NCI-H345 treated with DMSO at 0.1 percent for 48 hours (cell line): ENCODE data around the gene ARMC8.

Experiments used
- DNase-seq: peaks from one replicate; lab custom pipeline; 2025; ENCODE audit not compliant: unreplicated experiment; lab: John Stamatoyannopoulos, UW

Gene ARMC8

DNA sequence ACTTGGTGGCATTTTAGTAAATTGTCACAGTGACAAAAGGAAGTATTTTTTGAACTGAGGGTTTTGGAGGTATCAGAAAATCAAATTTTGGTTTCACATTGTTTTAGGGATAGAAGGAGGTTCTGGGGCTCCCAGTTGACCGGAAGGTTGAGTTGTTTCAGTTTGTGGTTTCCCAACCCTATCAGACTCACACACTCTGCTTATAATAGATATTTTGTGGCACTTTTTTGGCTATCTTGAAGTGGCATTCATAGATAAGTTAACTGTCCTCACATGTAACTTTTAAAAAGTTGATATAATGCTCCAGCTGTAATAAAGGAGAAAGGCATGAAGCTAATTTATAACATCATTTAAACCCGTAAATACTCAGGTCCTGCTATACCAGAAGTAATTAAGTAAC lies 12.8 kb downstream of the ARMC8 start:
- no peak for DNase-seq

DNA sequence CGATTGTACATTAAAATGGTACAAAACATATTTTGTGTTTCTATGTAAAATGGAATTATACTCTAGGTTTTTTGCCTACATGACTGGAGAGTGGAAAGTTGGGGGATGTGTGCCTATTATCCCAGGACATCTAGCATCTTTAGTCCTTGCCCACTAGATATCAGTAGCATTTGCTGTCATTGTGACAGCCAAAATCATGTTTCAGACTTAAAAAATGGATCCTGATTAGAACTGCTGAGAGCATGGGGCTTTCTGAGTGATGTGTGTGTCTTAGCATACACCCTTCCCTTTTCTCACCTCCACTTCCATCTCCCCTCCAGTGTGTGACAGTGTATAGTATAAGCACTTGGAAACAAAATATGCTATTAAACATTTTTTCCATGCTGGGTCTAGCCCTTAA lies 13.3 kb downstream of the ARMC8 start:
- no peak for DNase-seq

DNA sequence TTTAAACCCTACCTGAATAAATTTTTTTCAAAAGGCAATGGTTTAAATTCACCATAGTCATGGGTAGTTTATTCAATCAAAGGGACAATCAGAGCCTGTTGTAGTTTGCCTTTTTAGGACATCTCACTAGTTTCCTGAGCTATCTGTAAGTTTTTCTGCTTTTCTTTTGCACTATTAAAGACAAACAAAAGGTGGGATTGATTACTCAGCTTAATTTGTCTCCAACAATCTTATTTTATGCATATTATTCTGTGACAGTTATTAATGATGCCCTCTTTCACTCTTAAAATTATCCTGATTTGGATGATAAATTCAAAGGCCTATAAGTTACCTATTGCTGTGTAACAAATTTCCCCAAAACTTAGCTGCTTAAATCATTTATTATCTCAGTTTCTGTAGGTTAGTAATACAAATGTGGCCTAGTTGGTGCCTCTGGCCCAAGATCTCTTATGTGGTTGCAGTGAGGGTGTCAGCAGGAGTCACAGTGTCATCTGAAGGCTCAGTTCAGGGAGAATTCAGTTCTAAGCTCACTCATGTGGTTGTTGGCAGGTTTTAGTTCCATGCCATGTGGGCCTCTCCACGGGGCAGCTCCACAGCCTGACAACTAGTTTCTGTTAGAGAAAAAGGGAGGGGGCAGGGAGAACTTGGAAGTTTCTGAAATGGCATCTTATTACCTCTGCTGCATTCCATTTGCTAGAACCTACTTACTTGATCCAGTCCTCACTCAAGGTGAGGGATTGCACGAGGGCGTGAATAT lies 16.0 kb downstream of the ARMC8 start:
- no peak for DNase-seq

DNA sequence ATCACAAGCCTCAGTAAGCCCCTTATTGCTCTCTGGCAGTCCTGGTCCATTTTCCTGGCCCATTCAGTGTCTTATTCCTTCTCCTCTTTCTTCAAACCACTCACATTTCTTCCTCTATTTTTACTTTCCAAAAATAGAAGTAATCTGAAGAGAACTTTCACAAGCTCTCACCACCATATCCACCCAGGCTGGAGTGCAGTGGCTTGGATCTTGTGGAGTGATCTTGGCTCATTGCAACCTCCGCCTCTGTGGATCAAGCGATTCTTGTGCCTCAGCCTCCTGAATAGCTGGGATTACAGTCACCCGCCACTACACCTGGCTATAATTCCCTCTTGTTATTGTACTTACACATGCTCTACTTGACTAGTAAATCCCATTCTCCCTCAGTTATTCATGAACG lies 16.8 kb downstream of the ARMC8 start:
- no peak for DNase-seq

DNA sequence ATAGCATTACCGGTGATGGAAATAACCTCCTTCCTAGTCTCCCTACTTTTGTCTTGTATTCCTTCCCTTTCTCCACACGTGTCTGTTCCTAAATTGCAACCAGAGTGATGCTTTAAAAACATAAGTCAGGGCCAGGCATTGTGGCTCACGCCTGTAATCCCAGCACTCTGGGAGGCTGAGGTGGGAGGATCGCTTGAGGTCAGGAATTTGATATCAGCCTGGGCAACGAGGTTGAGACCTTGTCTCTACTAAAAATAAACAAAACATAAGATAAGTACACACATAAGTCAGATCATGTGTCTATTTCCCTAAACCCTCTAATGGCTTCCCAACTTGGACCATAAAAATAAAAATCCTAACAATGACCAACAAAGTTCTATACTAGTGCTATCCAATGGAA lies 18.4 kb downstream of the ARMC8 start:
- no peak for DNase-seq

DNA sequence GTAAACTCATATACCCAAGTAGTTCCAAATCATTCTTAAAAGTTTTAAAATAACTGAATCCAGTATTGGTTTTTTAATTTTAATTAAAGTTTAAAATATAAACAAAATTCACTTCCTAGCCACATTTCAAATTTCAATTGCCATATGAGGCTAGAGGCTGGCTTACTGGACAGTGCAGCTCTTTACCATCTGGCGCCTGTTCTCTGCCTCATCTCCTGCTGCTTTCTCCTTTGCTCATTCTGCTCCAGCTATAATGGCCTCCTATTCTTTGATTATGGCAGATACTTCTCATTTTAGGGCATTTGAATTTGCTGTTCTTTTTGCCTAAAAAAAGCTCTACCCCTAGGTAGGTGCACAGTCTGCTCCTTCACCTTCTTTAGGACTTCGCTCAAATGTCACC lies 19.1 kb downstream of the ARMC8 start:
- DNase-seq, result no peak

DNA sequence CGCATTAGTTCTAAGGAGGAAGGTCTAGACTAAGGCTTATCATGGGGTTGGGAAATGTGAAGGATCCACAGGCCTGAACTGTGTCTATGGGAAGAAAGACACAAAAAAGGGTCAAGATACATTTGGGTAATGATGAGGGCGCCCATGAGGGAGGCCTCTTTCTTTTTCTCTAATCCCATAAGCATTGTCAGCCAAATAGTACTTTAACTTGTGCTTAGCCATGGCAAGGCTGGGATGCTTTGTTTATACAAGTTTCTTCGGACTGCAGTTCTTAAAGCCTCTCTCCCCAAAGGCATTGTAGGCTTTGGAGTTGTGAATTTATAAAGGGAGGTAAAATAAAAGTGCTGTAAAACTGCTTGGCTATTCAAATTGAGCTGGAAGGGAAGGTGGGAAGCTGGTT lies 23.4 kb downstream of the ARMC8 start:
- no peak for DNase-seq

DNA sequence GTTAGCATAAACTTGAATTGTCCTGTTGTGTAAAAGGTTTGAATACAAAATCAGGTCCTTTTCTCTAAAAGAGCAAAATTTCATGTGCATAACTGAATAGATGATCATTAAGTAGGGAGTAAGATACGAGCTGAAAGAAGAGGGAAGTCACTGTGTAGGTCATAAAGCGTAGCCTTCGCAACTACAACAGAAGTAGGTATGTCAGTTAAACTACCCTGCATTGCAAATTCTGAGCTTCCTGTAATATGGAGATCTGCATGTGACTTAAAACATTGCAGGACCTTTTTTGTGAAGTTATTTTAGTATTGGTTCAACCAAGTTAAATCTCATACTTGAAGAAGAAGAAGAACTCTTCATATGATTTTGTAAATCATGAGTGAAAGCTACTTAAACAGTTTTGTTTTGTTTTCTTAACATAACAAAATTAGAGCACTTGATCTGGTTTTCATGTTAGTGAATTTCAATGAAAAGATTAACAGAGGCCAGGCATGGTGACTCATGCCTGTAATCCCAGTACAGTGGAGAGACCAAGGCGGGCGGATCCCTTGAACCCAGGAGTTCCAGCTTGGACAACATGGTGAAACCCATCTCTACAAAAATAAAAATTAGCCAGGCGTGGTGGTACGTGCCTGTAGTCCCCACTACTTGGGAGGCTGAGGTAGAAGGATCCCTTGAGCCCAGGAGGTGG lies 26.4 kb downstream of the ARMC8 start:
- DNase-seq, result no peak

DNA sequence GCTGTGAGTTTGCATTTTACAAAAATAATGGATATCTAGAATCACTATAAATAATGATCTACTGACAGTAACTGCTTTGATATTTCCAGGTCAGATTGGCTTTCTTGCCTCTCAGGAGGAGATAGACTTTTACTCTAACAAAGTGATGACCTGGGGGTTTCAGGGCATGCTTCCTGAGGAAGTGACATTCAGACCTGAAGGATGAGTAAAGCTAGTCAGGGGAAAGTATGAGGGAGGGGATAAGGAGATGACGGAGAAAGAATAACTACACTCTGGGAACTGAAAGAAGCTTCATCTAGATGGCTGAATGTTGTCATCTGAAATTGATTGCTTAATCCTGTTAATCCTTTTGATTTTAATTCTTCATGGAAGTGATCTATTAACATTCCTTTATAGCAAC lies 32.2 kb downstream of the ARMC8 start:
- DNase-seq, result no peak

DNA sequence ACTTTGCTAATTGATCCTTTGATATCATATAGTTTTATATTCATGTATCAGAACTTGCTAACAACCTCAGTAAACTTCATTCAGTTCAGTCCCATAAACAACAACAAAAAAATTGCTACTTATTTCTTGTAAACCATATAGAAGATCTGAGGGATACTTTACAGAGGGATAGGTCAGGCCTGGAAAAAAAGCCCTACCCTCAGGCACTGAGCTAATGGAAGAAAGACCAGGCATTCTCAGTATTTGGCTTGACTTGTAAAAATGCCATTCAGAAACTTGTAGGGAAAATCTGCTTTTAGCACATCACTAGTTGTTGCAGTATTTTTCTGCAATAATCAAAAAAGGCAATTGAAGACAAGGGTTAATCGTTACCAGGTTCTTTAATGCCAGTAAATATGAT lies 33.1 kb downstream of the ARMC8 start:
- no peak for DNase-seq

DNA sequence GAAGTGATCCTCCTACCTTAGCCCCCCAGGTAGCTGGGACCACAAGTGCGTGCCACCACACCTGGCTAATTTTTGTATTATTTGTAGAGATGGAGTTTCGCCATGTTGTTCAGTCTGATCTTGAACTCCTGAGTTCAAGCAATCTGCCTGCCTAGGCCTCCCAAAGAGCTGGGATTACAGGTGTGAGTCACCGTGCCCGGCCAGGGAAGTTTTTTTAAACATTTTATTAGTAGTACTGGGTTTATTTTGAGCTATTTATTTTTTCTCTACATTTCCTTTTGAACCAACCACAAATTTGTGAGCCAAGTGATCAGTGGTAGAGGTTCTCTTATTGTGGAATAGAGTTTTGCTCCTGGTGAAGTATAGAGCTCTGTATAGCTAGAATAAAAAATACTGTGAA lies 33.7 kb downstream of the ARMC8 start:
- DNase-seq, result no peak

DNA sequence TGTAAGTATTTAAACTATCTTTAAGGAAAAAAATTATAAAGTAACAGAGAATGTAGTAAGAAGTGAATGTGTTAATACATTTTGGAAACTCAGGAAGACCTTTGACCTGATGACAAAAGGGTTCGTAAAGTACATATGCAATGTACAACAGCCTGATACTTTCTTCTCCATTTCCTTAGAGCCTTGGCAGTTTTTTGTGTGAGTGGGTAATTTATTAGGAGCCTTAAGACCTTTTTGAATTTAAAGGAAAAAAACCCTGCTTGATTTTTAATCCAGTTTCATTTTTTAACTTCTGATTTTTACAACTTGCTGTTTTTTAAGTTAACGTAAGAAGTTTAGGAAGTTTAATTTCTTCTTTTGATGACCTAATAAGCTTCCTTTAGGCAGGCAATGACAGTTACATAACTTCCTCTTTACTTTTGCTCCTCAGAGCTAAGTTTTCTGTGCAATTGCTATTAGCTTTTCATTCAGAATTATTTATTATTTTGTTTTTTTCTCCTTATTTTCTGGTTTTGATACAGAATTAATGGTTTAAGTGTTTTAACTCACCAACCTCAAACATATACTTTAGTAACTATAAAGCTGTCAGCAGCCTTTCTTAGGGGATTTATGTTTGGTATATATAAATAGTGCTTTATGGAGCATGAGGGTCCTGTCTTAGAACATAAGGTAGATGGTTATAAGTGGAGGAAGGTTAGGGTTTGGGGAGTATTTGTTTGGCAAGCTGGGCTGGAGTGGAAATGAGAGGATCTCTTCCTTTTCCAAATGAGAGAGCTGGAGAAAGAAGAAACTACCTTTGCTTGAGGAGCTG lies 35.2 kb downstream of the ARMC8 start:
- no peak for DNase-seq

DNA sequence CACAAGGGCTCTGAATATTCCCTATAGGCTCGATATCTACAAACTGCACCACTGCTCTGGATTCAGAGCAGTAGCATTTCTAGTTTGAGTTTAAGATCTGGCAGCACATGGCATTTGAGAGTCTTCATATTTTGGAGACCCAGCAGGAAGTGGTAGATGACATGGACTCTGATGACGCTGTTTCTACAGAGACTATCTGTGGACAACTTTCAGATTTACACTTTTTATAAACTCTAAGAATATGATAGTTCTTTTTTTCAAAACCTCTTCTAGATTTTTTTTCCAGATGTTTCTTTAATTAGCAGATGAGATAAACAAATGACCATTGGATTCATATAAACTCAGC lies 35.8 kb downstream of the ARMC8 start:
- no peak for DNase-seq

DNA sequence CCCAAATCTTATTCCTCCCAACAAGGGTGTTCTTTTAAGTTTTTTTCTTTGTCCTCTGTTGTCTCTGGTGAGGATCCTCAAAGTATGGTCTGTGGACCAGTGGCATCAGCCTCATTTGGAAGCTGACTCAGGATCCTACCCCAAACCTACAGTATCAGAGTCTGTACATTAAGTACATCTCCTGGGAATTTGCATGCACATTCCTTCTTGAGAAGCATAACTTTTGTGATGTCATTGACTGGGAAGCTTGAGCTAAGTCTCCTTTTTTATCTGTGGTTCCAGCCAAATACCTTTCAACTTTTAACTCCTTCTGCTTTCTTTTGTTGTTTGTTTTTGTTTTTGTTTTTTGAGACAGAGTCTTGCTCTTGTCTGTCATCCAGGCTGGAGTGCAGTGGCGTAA lies 40.5 kb downstream of the ARMC8 start:
- no peak for DNase-seq

DNA sequence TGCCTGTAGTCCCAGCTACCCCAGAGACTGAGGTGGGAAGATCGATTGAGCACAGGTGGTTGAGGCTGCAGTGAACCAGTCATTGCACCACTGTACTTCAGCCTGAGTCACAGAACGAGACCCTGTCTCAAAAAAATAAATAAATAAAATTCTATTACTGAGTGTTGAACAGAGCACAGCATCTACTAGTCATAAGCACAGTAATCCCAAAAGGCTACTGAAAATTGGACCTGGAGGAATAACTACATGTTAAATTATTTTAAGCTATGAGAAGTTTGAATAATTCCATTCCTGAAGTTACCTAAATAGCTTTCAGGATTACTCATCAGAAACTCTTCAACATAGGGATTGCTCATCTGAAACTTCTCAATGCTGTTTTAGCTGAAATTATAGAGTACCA lies 43.4 kb downstream of the ARMC8 start:
- DNase-seq, result no peak

DNA sequence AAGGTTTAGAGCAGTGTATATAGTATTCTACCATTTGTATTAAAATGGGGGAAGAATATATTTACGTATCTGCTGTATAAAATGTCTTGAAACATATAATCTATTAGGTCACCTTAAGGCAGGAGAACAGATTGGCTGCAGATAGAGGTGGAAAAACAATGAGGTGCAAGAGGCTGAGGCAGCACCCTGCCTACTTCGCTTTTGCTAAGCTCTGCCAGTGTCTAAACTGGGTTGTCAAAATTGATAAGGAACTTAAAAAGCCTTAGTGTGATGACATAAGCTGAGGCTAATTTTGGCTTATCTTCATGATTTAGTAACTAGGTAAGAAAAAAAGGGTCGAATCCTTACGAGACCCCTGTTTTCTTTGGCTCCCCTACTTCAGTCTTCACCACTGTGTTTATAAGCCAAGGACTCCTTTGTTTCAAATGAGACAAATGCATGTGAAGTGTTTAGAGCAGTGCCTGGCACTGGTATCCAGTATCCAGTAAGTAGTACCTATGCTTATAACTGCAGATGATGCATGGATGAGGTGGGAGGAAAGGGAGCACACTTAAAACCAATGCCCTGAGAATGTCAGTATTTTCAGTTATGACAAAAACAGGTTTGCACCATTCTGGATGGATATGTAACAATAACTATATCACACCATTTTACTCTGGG lies 45.7 kb downstream of the ARMC8 start:
- no peak for DNase-seq

DNA sequence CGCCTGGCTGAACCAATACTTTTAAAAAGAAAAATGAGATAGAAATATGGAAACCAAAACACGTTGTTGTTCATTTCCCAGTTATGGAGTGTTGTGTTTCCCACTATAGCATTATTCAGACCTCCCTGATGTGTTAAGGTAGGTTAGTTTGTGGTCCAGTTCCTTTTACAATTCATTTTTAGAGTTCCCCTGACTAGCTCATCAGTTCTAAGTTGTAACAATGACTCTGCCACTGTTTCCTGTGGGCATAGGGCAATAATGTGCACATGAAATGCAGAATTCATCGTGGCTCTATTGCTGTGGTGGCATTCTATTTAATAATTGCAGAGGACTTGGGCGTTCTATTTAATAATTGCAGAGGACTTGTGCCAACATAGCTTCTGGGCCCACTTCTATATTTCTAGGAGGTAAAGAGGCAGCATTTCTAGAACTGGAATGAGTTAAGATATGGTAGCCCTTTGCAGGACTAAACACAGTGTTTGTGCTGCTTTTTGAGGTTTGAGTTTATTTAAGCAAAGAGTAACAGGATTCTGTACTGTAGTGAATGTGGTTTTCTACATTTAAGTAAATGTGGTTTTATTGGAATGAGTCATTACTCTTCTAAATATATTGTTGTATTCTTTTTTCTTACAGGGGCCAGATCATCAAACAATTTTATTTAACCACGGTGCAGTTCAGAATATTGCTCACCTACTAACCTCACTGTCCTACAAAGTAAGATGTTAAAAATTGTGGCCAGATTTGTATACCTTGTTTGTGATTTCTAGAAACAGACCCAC lies 47.5 kb downstream of the ARMC8 start:
- no peak for DNase-seq

DNA sequence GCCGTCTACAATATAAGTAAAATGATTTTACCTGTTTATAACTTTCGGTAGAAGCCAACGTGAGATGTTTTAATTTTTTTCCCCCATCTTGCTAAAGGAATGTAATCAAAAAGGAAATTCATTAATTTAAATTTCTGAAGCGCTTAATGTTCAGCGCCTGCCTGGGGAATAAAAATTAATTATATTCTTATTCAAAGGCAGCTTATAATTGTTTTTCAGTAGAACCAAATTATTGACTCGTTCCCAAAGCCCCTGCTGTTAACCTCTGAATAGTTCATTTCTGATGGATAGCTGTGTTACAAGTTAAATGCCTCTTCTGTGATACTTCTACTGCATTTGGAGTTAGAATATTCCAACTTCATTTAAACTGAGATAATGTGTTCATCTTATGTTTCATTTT lies 51.6 kb downstream of the ARMC8 start:
- DNase-seq, result no peak

DNA sequence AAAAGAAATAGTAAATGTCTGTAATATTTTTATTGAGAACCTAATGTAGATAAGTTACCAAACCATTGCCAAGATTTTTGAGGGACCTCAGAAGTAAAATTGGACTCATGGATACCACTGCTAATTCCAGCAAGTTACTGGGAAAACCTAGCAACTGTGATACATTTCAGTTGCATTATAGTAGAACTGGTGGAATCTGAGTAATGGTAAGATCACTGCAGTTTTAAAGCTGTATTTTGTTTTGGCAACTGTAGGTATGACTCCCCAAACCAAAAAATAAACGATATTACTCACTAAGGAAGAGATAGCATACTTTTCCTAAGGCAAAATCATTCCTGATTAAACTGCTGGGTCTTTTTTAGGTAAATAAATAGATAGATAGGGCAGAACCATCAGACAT lies 54.0 kb downstream of the ARMC8 start:
- no peak for DNase-seq

DNA sequence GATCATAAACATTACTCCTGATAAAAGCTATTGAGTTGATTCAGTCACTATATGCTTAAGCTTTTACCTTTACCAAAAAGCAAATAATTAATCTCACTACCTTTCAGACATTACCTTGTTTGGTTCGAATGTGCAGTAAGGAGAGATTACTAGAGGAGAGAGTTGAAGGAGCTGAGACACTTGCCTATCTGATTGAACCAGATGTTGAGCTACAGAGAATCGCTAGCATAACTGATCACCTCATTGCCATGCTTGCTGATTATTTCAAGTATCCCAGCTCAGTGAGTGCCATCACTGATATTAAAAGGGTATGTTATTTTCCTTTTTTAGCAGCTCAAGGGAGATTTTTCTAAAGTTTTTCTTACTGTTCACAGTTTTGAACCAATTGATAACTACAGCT lies 54.6 kb downstream of the ARMC8 start:
- no peak for DNase-seq

DNA sequence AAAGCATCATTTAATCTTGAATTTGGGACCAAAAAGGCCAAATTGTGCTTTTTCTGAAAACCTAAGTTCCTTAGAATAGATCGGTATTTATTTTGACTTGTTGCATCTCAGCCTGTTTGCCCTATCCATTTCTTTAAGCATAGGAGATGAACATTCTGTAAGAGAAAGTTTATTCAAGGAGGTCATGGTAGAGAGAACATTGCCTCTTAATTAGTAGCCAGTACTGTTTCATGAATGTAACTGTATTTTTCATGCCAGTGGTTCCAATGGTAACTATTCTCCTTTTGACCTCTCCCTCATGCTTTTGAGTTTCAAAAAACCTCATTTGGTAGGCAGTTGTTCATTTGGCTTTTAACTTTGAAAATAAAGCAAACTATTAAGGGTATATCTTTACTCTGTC lies 55.4 kb downstream of the ARMC8 start:
- DNase-seq, result no peak
